ENCODE results near the gene LCN10. TPM values are rescaled to one million over a fixed set of nuclear protein-coding genes. Genes with fewer than 3 reads are reported as not detected.

The LCN10 gene
- total and polyA plus RNA-seq, 2 of the 13 experiments (the other 11 are each of a cell fraction or from before 2014, with no cell fraction given): 0.53 to 0.61 TPM

DNA sequence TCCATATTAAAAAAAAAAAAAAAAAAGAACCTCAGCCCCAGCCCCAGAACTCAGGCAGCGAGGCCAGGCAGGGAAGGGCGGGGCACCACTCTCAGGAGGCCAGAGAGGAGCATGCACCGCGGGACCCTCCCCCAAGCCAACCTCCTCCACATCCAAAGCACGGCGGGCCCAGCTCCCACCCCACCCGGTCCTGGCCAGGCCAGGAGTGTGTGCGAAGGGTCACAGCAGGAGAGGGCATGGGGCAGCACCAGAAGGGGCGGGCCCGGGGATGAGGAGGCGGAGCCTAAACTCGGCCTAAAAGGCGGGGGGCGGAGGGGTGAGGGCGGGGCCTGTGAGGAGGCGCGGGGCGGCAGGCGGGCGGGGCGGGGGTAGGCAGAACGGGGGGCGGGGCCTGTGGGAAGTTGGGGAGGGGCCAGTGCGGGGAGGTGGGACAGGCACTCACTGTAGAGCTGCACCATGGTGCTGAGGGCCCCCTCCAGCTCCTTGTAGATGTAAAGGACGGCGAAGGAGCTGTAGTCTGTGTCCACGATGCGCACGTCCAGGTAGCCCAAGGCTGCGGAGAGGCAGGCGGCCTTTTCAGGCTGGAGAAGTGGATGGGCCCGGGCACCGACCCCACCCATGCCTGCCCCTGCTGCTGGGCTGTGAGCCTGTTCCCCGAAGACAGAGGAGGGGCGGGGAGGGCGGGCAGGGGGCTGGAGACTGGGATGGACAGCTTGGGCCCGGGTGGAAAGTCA, 20.3 kb upstream of the LCN10 start (continued):
- TF ChIP-seq, protein P1, sequence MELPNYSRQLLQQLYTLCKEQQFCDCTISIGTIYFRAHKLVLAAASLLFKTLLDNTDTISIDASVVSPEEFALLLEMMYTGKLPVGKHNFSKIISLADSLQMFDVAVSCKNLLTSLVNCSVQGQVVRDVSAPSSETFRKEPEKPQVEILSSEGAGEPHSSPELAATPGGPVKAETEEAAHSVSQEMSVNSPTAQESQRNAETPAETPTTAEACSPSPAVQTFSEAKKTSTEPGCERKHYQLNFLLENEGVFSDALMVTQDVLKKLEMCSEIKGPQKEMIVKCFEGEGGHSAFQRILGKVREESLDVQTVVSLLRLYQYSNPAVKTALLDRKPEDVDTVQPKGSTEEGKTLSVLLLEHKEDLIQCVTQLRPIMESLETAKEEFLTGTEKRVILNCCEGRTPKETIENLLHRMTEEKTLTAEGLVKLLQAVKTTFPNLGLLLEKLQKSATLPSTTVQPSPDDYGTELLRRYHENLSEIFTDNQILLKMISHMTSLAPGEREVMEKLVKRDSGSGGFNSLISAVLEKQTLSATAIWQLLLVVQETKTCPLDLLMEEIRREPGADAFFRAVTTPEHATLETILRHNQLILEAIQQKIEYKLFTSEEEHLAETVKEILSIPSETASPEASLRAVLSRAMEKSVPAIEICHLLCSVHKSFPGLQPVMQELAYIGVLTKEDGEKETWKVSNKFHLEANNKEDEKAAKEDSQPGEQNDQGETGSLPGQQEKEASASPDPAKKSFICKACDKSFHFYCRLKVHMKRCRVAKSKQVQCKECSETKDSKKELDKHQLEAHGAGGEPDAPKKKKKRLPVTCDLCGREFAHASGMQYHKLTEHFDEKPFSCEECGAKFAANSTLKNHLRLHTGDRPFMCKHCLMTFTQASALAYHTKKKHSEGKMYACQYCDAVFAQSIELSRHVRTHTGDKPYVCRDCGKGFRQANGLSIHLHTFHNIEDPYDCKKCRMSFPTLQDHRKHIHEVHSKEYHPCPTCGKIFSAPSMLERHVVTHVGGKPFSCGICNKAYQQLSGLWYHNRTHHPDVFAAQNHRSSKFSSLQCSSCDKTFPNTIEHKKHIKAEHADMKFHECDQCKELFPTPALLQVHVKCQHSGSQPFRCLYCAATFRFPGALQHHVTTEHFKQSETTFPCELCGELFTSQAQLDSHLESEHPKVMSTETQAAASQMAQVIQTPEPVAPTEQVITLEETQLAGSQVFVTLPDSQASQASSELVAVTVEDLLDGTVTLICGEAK (IDR thresholded peaks at IDR 0.05): no peak
- TF ChIP-seq, protein P1 (CRISPR knock-in tag; IDR thresholded peaks at IDR 0.05): no peak
- TF ChIP-seq HNRNPLL (IDR thresholded peaks at IDR 0.05; ENCODE audit: low read depth, low read length, poor library complexity, severe bottlenecking): peak; percentile 11
- TF ChIP-seq, protein P2, sequence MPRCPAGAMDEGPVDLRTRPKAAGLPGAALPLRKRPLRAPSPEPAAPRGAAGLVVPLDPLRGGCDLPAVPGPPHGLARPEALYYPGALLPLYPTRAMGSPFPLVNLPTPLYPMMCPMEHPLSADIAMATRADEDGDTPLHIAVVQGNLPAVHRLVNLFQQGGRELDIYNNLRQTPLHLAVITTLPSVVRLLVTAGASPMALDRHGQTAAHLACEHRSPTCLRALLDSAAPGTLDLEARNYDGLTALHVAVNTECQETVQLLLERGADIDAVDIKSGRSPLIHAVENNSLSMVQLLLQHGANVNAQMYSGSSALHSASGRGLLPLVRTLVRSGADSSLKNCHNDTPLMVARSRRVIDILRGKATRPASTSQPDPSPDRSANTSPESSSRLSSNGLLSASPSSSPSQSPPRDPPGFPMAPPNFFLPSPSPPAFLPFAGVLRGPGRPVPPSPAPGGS (CRISPR knock-in tag; IDR thresholded peaks at IDR 0.05): no peak
- TF ChIP-seq RORA (CRISPR knock-in tag; IDR thresholded peaks at IDR 0.05): no peak
- TF ChIP-seq NR2F2 (IDR thresholded peaks at IDR 0.05; ENCODE audit: borderline replicate concordance, low read depth): no peak
- peak; percentile 38; the same call in 1 of the 2 replicates for TF ChIP-seq POLR2AphosphoS5 (IDR thresholded peaks at IDR 0.05; ENCODE audit: low read depth, low read length)
- TF ChIP-seq MAZ (IDR thresholded peaks at IDR 0.05; ENCODE audit: borderline replicate concordance, low read depth, low read length): peak; percentile 44; the same call in 1 of the 2 replicates
- no peak for TF ChIP-seq MAZ (CRISPR knock-in tag; IDR thresholded peaks at IDR 0.05; ENCODE audit: low read depth)
- TF ChIP-seq SAP130 (CRISPR knock-in tag; IDR thresholded peaks at IDR 0.05; ENCODE audit: low read depth): peak; percentile 39; the same call in 1 of the 2 replicates
- TF ChIP-seq ZNF761 (CRISPR knock-in tag; conservative IDR thresholded peaks at IDR 0.05): no peak
- TF ChIP-seq RXRA (CRISPR knock-in tag; IDR thresholded peaks at IDR 0.05): no peak; the same call in 1 of the 2 replicates
- TF ChIP-seq RXRB (CRISPR knock-in tag; IDR thresholded peaks at IDR 0.05; ENCODE audit: borderline replicate concordance): peak; percentile 59; the same call in 1 of the 2 replicates
- no peak for TF ChIP-seq ZKSCAN8 (CRISPR knock-in tag; IDR thresholded peaks at IDR 0.05; ENCODE audit: borderline replicate concordance)
- peak; percentile 37; the same call in 1 of the 2 replicates for TF ChIP-seq POLR2G (IDR thresholded peaks at IDR 0.05; ENCODE audit: low read depth, low read length)
- TF ChIP-seq, protein P3, sequence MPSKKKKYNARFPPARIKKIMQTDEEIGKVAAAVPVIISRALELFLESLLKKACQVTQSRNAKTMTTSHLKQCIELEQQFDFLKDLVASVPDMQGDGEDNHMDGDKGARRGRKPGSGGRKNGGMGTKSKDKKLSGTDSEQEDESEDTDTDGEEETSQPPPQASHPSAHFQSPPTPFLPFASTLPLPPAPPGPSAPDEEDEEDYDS (CRISPR knock-in tag; IDR thresholded peaks at IDR 0.05): peak; percentile 52; the same call in 1 of the 2 replicates
